Heart left ventricle (tissue), 13 donors: ENCODE data around the gene NRARP.

Experiments
- POLR2A ChIP-seq, 2 donors: fragments of 450-650 bp; IDR thresholded peaks; one replicate each; pipeline ENCODE4 v1.6.1; 2017; ENCODE audit warnings: antibody characterized with exemption in 2 of 2, mild to moderate bottlenecking in 2 of 2, moderate library complexity in 2 of 2
- TF ChIP-seq, protein P1 (sequence below), 12 donors: fragments of 200-600 bp; sonication (generic) in 4 of 12; IDR thresholded peaks; one replicate each; pipeline versions ENCODE4 v1.5.0 to v1.8.0; 2018 to 2022; ENCODE audit warnings: antibody characterized with exemption in 12 of 12, mild to moderate bottlenecking in 5 of 12
- donor health status: ischemic (EF 13 %, LVEDD 7.1; RV severe dilation, severe dysfunction).
- donor health status: DM: no; HTN: yes; CAD: no.
- donor health status: DM: no; HTN: no; CAD: no.
- donor health status: ischemic (EF 25% LVEDD 6.9; RV normal size, moderate dysfunction).
- donor health status: ischemic (EF 25% LVEDD 5.7; RV mildly dilated, moderate dysfunction).
- donor health status: ischemic (EF 35%, LVEDD 5.7; RV mildly dilated, moderate dysfunction).
- donor health status: nonischemic (EF 11% LVEDD 7.7; RV severe dilation, severe dysfunction).
- donor health status: DM: yes; HTN: yes; CAD: no.
- donor health status: PGD.
- donor health status: ischemic (EF 29% LVEDD 5.4; RV normal size, mild dysfunction).
- donor health status: nonischemic (EF 23%, LVEDD 6.1; RV moderate dilation, normal function).

DNA sequence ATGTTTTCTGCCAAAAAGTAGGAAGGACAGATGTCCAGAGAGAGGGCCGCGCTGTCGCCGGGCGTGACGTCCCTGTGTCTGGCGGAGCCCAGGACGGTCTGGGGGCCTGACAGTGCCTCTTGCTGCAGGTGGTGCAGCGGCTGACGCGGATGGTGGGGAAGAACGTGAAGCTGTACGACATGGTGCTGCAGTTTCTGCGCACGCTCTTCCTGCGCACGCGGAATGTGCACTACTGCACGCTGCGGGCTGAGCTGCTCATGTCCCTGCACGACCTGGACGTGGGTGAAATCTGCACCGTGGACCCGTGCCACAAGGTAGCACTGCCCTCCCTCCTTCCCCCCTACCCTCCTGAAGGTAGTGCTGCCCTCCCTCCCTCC, 39.2 kb downstream of the NRARP start:
- TF ChIP-seq, protein P1, sequence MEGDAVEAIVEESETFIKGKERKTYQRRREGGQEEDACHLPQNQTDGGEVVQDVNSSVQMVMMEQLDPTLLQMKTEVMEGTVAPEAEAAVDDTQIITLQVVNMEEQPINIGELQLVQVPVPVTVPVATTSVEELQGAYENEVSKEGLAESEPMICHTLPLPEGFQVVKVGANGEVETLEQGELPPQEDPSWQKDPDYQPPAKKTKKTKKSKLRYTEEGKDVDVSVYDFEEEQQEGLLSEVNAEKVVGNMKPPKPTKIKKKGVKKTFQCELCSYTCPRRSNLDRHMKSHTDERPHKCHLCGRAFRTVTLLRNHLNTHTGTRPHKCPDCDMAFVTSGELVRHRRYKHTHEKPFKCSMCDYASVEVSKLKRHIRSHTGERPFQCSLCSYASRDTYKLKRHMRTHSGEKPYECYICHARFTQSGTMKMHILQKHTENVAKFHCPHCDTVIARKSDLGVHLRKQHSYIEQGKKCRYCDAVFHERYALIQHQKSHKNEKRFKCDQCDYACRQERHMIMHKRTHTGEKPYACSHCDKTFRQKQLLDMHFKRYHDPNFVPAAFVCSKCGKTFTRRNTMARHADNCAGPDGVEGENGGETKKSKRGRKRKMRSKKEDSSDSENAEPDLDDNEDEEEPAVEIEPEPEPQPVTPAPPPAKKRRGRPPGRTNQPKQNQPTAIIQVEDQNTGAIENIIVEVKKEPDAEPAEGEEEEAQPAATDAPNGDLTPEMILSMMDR (IDR thresholded peaks at IDR 0.05): no peak
- no peak for TF ChIP-seq POLR2A (IDR thresholded peaks at IDR 0.05)
